GM12865 (cell line): Measurements from ENCODE around the gene FRYL.
A peak's percentile ranks its signal among the peaks of the same experiment; 100 is the strongest.

Experiments
- DNase-seq: peaks from one replicate; pipeline ENCODE4 v3.0.0; 2010; ENCODE audit warnings: low read depth
- H3K4me3 ChIP-seq: 2 replicates; pipeline ENCODE4 v1.5.1; 2011; ENCODE audit warnings: mild to moderate bottlenecking, low read depth, low read length, control low read depth
- TF ChIP-seq, protein P1 (sequence below): IDR thresholded peaks from 2 replicates; pipeline ENCODE4 v1.5.1; 2011; ENCODE audit warnings: low read length, control low read depth, low read depth, inconsistent platforms; ENCODE audit not compliant: insufficient read depth; ENCODE audit errors: missing control alignments

FRYL gene

DNA sequence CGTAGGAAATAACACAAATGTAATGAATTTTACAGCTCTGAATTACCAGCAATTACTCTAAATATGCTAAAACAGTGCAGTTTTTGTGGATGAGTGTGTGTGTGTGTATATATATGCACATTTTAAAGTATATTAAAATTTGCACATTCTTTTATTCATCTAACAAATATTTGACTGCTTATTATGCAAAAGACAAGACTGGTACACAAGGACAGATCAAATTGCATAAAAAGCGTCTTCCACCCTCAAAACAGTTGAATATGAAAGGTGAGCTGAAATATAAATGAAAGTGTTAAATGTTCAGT lies 276.1 kb downstream of the FRYL start:
- H3K4me3 ChIP-seq = no peak overlapping the region
- DNase-seq = no peak
- TF ChIP-seq, protein P1, sequence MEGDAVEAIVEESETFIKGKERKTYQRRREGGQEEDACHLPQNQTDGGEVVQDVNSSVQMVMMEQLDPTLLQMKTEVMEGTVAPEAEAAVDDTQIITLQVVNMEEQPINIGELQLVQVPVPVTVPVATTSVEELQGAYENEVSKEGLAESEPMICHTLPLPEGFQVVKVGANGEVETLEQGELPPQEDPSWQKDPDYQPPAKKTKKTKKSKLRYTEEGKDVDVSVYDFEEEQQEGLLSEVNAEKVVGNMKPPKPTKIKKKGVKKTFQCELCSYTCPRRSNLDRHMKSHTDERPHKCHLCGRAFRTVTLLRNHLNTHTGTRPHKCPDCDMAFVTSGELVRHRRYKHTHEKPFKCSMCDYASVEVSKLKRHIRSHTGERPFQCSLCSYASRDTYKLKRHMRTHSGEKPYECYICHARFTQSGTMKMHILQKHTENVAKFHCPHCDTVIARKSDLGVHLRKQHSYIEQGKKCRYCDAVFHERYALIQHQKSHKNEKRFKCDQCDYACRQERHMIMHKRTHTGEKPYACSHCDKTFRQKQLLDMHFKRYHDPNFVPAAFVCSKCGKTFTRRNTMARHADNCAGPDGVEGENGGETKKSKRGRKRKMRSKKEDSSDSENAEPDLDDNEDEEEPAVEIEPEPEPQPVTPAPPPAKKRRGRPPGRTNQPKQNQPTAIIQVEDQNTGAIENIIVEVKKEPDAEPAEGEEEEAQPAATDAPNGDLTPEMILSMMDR = no peak

DNA sequence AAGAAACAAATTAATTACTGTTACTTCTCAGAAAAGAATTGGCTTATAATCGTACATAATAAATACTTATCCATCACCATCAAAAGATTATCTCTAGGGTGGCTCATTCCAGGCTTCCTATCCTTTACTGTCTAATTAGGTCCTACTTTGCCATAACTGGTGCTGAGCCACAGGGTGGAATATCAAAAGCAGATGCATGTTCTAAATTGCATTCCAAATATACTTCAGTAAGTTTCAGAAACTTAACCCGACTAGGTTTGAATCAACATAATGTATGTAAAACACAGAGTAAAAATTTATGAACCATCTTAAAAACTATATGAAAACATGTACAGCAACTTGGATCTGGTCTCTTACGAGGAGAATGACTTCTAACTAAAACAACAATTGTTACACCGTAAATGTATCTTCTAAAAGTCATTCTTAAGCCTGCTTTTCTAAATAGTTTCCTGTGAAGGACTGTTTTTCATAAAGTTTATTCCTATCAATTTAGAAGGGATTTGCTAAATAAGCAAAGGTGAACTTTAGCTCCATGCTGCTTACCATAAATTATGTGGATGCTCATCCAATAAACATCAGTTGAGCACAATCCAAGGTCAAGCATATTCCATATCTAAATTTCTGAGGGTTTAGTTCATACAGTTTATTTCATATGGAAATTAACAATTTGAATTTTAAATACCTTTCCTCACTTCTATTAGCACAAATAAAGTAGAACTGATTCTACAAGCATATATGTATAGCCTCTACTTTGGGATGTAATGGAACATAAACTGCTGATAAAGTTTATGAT lies 276.6 kb downstream of the FRYL start:
- H3K4me3 ChIP-seq = no peak overlapping the region
- TF ChIP-seq, protein P1 = no peak
- no peak for DNase-seq

DNA sequence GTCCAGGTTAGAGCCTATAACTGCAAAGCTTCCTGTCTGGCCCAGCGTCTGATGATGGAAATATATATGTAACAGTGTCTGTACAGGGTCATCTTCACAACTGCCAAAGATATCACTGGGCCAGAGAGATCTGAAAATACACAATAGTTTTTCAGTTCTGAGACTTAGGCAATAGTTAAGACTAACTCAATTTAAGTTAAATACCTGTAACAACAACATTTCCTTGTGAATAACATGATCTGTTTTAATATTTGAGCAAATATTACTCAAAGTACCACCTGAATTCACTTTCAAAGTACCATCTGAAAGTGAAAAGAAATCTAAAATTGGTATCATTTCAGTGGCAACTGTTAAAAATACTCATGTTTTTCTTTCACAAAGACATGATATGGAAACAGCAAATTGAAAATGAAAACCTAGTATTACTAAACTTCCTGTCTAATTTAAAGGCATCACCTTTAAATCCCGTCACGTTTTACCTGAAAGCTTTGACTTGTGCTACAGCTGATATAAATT lies 280.5 kb downstream of the FRYL start:
- no peak overlapping the region for H3K4me3 ChIP-seq
- peak; percentile 64 for DNase-seq
- TF ChIP-seq, protein P1 = no peak

DNA sequence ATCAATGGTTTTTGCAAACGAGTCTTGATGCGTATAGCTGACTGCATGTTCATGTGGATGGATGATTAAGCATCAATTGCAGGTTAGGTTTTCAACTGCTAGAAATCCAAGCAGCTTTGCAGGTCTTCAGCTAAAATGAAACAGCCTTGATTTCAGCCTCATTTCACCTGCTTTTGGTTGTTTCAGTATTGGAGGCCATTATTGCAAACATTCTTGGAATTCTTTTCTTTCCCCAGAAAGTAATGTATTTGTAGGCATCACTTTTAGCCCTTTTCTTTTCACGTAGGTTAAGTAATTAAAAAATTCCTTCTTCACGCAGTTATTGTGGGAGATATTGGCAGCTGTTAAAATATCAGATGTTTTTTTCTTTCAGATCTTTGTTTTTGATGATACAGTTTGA lies 281.2 kb downstream of the FRYL start:
- no peak overlapping the region for H3K4me3 ChIP-seq
- no peak for DNase-seq
- TF ChIP-seq, protein P1 = no peak

DNA sequence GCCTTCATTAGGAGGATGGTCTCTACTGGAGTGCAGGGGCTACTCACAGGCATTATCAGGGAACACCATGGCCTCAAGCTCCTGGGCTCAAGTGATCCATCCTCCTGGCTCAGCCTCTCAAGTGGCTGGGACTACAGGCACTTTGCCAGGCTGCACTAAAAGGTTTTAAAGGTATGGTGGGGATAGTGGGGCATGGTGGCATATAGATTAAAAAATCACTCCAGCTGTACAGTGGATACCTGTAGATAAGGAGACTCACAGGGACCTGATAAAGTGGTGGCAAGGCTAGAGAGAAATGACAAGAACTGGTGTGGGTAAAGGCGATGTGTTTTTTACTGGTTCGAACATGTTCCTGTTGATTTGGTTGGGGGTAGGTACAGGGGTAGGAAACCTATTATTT lies 284.1 kb downstream of the FRYL start:
- H3K4me3 ChIP-seq = no peak overlapping the region
- TF ChIP-seq, protein P1 = no peak
- DNase-seq = no peak

DNA sequence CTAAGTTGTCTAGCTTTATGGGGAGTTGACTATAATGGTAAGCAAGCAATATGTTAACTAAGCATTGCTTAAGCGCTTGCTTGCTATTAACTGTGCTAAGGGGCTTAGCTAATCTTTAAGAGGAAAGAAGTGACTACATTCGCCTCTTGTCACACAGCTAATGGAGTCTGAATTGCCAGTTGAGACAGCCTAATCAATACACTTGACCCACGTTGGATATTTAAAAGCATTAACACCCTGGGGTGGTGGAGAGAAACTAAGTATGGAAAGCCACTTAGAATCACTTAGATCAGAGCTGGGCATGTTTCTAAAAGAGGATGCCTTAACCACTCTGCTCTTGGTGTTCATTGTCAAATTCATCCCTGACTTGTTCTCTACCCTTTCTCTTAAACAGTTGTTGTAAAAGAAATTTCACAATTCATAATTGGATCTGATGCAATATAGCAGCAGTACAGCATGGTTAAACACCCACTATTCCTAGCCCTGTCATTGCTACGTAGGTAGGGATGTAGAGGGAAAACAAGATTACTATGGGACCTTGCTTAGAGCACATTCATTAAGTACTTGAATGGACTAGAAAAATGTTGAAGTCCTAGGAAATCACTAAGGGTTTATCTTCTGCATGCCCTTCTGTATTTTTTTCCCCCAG lies 286.5 kb downstream of the FRYL start:
- TF ChIP-seq, protein P1 = no peak
- no peak overlapping the region for H3K4me3 ChIP-seq
- DNase-seq = no peak

DNA sequence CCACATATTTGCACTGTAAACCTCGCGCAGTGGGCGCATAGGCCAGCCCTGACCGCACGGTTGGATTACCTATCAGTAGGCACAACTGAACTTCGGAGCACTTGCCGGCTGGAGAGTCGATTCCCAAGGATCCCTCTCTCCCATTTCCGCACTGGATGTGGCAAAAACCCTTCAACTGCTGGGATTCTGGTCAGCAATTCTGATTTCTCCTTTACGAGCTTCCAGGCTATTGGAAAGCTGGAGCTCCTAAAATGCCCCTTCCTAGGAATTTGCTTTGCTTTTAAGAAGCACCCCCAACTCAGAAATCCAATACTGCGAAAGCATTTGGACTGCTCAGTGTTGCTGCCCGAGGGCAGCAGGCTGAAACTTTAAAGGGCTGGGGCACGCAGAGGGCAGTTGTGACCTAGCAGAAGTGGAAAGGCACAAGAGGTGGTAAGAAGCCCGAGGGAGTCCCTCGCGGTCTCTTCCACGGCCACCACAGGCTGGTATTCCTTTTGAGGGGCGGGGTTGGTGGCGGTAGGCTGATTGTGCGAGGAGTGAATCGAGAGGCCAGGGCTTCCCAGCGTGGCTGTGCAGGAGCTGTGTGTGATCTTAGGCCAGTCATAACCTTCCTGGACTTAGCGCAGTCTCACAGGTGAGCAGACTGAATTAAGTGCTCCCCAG lies 288.4 kb downstream of the FRYL start:
- TF ChIP-seq, protein P1 = no peak
- no peak overlapping the region for H3K4me3 ChIP-seq
- no peak for DNase-seq
